Body of pancreas (tissue), 4 donors: ENCODE data around the gene GUCY1B1. TPM values are rescaled to one million over a fixed set of nuclear protein-coding genes. Genes with fewer than 3 reads are reported as not detected.

Experiments
- ATAC-seq: fragments of 150-250 bp; one replicate; pipeline ENCODE4 v1.9.1; 2016
- DNase-seq, 4 donors: peaks; one replicate each; pipeline ENCODE4 v3.0.0-alpha.2; 2019
- H3K27ac ChIP-seq, 4 donors: fragments of 200-600 bp; sonication (generic); 1 replicate in 3 of 4; 2 replicates in 1 of 4; pipeline versions ENCODE4 v1.5.1 to v1.6.1; 2016 to 2019; ENCODE audit warnings: mild to moderate bottlenecking in 1 of 4, mixed read lengths in 1 of 4, moderate library complexity in 1 of 4
- H3K27me3 ChIP-seq, 2 donors: fragments of 200-600 bp; sonication (generic); one replicate each; pipeline ENCODE4 v1.6.0; 2016; ENCODE audit warnings: mild to moderate bottlenecking in 1 of 2
- H3K36me3 ChIP-seq, 2 donors: fragments of 200-600 bp; sonication (generic); replicated peaks in 1 of 2; 2 replicates each; pipeline ENCODE4 v1.5.1; 2016; ENCODE audit warnings: low read depth in 2 of 2; ENCODE audit not compliant: insufficient read depth in 1 of 2
- H3K4me1 ChIP-seq: fragments of 200-600 bp; sonication (generic); one replicate; pipeline ENCODE4 v1.6.0; 2016
- H3K4me3 ChIP-seq, 2 donors: fragments of 200-600 bp; sonication (generic); 1 replicate in 1 of 2; 2 replicates in 1 of 2; pipeline ENCODE4 v1.5.1; 2016 to 2019
- H3K9me3 ChIP-seq, 3 donors: fragments of 200-600 bp; sonication (generic); 1 replicate in 2 of 3; 2 replicates in 1 of 3; pipeline ENCODE4 v1.5.1; 2016
- CTCF ChIP-seq, 7 experiments: fragments of 450-650 bp in 4 of 7; fragments of 200-600 bp in 3 of 7; sonication (generic) in 3 of 7; IDR thresholded peaks; one replicate each; pipeline ENCODE4 v1.5.1; 2016 to 2019; ENCODE audit warnings: antibody characterized with exemption in 7 of 7
- POLR2A ChIP-seq, 3 donors: fragments of 450-650 bp; IDR thresholded peaks; one replicate each; pipeline ENCODE4 v1.6.1; 2016; ENCODE audit warnings: antibody characterized with exemption in 3 of 3, mild to moderate bottlenecking in 2 of 3
- WGBS, 2 donors: methylation state at CpG; one replicate each; pipeline ENCODE4 v1.1.5; 2017; 5-methylcytosine and 5-hydroxymethylcytosine counted together
- intact Hi-C: fragments of 100-400 bp; cut with DNase I; formaldehyde crosslinking; loops from one replicate; pipeline ENCODE4 v1.15.1; 2023
- total RNA-seq, 2 donors: library from RNA; depleted of rRNA; stranded (reverse); fragments of >200 nt; gene quantifications; one replicate each; pipeline ENCODE4 v1.1.0, GENCODE V29; 2016

The GUCY1B1 gene
- total RNA-seq, 2 donors from 2014 or later = 9.6 to 11.9 TPM

- no peaks in the 10 kb centered on the region for H3K27me3 ChIP-seq
- no peaks in the 10 kb centered on the region for H3K36me3 ChIP-seq
- no peak overlapping the region for H3K4me3 ChIP-seq
- WGBS, 2 donors = 83 to 91% methylated on average over 1 of the region's 1 CpG
- intact Hi-C loops = no loop called here
- DNase-seq = no peak
- ATAC-seq = no peak
- H3K4me1 ChIP-seq = no peaks in the 10 kb centered on the region
- no peaks in the 10 kb centered on the region for H3K9me3 ChIP-seq
- H3K27ac ChIP-seq = no peak overlapping the region
- TF ChIP-seq POLR2A (IDR thresholded peaks at IDR 0.05) = no peak
Observed at GRCh38 chr4:155734951-155735350, 23.9 kb upstream of the GUCY1B1 start.

- Histone ChIP-seq H3K4me1 (no peaks in the 10 kb centered on the region), H3K27me3 (no peaks in the 10 kb centered on the region), H3K27ac (no peak overlapping the region), H3K9me3 (no peaks in the 10 kb centered on the region), H3K4me3 (no peak overlapping the region), H3K36me3 (no peaks in the 10 kb centered on the region)
- DNase-seq (no peak), ATAC-seq (no peak)
- TF ChIP-seq CTCF (IDR thresholded peaks at IDR 0.05) (no peak), POLR2A (IDR thresholded peaks at IDR 0.05) (no peak)
- intact Hi-C loops = no loop called here
Observed at GRCh38 chr4:155735496-155735895, 23.3 kb upstream of the GUCY1B1 start.

GRCh38 chr4:155738548-155738947 lies 20.3 kb upstream of the GUCY1B1 start:
- 90 to 94% methylated on average over 2 of the region's 2 CpGs for WGBS, 2 donors
- TF ChIP-seq CTCF (IDR thresholded peaks at IDR 0.05) = no peak
- TF ChIP-seq POLR2A (IDR thresholded peaks at IDR 0.05) = no peak
- Histone ChIP-seq H3K27ac (no peak overlapping the region), H3K27me3 (no peaks in the 10 kb centered on the region), H3K4me3 (no peak overlapping the region), H3K36me3 (no peaks in the 10 kb centered on the region), H3K4me1 (no peaks in the 10 kb centered on the region), H3K9me3 (no peaks in the 10 kb centered on the region)
- no peak for ATAC-seq
- no peak for DNase-seq
- intact Hi-C loops = no loop called here

GRCh38 chr4:155741546-155741945 lies 17.3 kb upstream of the GUCY1B1 start:
- Histone ChIP-seq H3K4me3 (no peak overlapping the region), H3K9me3 (no peaks in the 10 kb centered on the region), H3K36me3 (no peaks in the 10 kb centered on the region), H3K4me1 (no peaks in the 10 kb centered on the region), H3K27ac (no peak overlapping the region), H3K27me3 (no peaks in the 10 kb centered on the region)
- intact Hi-C loops = no loop called here
- WGBS, 2 donors = 86 to 88% methylated on average over 1 of the region's 1 CpG
- TF ChIP-seq CTCF (IDR thresholded peaks at IDR 0.05) (no peak), POLR2A (IDR thresholded peaks at IDR 0.05) (no peak)
- DNase-seq (no peak), ATAC-seq (no peak)

- H3K36me3 ChIP-seq = no peaks in the 10 kb centered on the region
- no peaks in the 10 kb centered on the region for H3K27me3 ChIP-seq
- TF ChIP-seq POLR2A (IDR thresholded peaks at IDR 0.05) (no peak), CTCF (IDR thresholded peaks at IDR 0.05) (no peak)
- WGBS, 2 donors = 72 to 92% methylated on average over 3 of the region's 3 CpGs
- ATAC-seq (no peak), DNase-seq (no peak)
- no peaks in the 10 kb centered on the region for H3K4me1 ChIP-seq
- intact Hi-C loops = no loop called here
- no peaks in the 10 kb centered on the region for H3K9me3 ChIP-seq
- no peak overlapping the region for H3K27ac ChIP-seq
- H3K4me3 ChIP-seq = no peak overlapping the region
Observed at GRCh38 chr4:155742310-155743015, 16.4 kb upstream of the GUCY1B1 start.
